NCI-H460 (cell line): ENCODE results near the gene MGAT5B. TPM values are rescaled to one million over a fixed set of nuclear protein-coding genes. Genes with fewer than 3 reads are reported as not detected.

ENCODE experiments used
- DNase-seq: peaks from one replicate; pipeline ENCODE4 v3.0.0-alpha.2; 2016; ENCODE audit warnings: low read depth; ENCODE audit errors: extremely low read depth
- total RNA-seq: library from RNA; depleted of rRNA; stranded (reverse); fragments of >200 nt; shearing (Covaris generic); gene quantifications from 2 replicates; pipeline ENCODE4 v1.2.3, GENCODE V29; 2014; rRNA removed

MGAT5B gene
- total RNA-seq, 1 experiment from 2014 or later = 1.2 TPM

DNA sequence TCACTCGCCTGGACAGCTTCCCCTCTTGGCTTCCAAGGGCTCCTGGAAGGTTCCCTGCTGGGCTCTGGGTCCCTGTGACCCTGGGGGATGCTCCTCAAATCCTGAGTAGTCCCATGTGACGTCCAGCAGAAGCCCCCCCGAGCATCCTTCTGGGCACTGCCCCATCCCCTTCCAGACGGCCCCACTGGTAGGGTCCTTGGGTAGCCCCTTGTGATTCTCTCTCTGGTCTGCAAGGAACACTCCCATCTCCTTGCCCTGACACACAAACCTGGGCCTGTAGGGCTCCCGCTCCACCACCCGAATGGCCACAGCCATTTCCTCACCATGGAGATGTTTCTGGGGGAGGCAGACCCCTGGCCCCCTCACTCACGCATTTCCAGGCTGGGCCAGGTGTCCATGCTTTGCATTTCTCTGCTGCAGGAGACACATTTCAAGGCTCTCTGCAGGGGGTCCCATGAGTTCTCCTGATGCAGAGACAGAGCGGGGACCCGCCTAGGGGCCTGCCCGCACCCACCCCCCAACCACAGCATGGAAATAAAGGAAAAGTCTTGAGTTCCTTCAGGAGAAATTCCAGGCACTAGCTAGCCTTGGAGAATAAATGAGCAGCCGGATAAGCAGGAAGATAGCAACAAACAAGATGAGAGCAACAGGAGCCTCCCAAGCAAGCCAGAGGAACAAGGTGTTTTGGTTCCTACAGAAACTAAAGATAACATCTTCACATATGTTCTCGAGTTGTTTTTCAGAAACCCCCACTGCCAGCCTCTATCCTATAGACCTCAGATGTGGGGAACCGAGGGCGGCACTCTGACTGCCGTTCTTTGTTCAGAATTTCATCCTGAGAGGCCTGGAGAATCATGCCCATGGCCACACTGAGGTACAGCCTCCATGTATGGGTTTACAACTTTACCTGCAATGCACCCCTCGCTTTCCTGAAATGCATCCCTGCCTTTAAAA is 128.8 kb downstream of the MGAT5B start:
- DNase-seq = no peak

GRCh38 chr17:76997981-76998531 is 129.9 kb downstream of the MGAT5B start:
- no peak for DNase-seq

DNA sequence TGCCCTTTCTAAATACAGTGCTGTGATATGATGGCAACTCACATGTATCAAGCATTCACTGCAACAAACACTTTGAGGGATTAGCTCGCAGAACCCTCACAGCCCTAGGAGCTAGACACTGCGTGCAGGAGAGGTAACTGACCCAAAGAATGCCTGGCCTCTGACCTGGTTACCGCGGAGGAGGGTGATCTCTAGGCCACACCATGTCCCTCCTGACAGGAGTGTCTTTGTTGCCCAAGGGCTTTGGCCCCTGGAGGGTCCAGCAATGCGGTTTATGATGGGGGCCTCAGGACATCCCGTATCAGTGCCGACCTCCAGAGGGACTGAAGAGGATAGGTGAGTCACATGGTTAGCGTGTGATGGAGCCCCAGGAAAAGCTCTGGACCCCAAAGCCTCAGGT is 130.6 kb downstream of the MGAT5B start:
- DNase-seq = no peak

Other genes with a start within 250 kb of the MGAT5B start
- gene ST6GALNAC1, start 224.6 kb upstream of the MGAT5B start, total RNA-seq = not detected in 2 replicates
- gene MXRA7, start 157.4 kb upstream of the MGAT5B start, total RNA-seq = 30.8 and 35.1 TPM in 2 replicates
- 20.9 and 24.7 TPM in 2 replicates for gene JMJD6, start 141.8 kb upstream of the MGAT5B start, total RNA-seq
- 47.6 and 51.2 TPM in 2 replicates for gene METTL23, start 141.6 kb upstream of the MGAT5B start, total RNA-seq
- 211 and 218 TPM in 2 replicates for gene SRSF2, start 131.1 kb upstream of the MGAT5B start, total RNA-seq
- 33.2 and 41.1 TPM in 2 replicates for gene MFSD11, start 130.3 kb upstream of the MGAT5B start, total RNA-seq